Mucosa of descending colon (tissue), 3 donors: ENCODE data around the gene GALNTL6. TPM values are rescaled to one million over a fixed set of nuclear protein-coding genes. Genes with fewer than 3 reads are reported as not detected.

Experiments
- ATAC-seq: fragments of 200-7000 bp; cut with Tn5 transposase; one replicate; pipeline ENCODE4 v1.9.1; 2020; ENCODE audit warnings: mild to moderate bottlenecking, moderate library complexity
- DNase-seq, 3 donors: peaks; one replicate each; pipeline ENCODE4 v3.0.0-alpha.2; 2020
- H3K36me3 ChIP-seq: fragments of 200-600 bp; one replicate; pipeline ENCODE4 v1.8.0; 2021; ENCODE audit warnings: low read depth, mild to moderate bottlenecking
- H3K4me1 ChIP-seq: fragments of 200-600 bp; one replicate; pipeline ENCODE4 v1.8.0; 2021; ENCODE audit warnings: low read depth, mild to moderate bottlenecking
- H3K4me3 ChIP-seq: fragments of 200-600 bp; one replicate; pipeline ENCODE4 v1.8.0; 2021; ENCODE audit warnings: mild to moderate bottlenecking
- H3K9me3 ChIP-seq: fragments of 200-600 bp; one replicate; pipeline ENCODE4 v1.8.0; 2021; ENCODE audit warnings: mild to moderate bottlenecking
- CTCF ChIP-seq: fragments of 200-600 bp; IDR thresholded peaks from one replicate; pipeline ENCODE4 v1.8.0; 2022; ENCODE audit warnings: antibody characterized with exemption, mild to moderate bottlenecking
- intact Hi-C, 2 donors: fragments of 100-400 bp; cut with DNase I in 1 of 2; cut with micrococcal nuclease in 1 of 2; formaldehyde crosslinking; loops; one replicate each; pipeline versions ENCODE4 v1.11.0 to v1.11.1; 2022; cut with DNase I, micrococcal nuclease
- total RNA-seq, 3 donors: library from RNA; stranded (reverse); fragmentation: NEBNext Ultra II Directional in 2 of 3; extraction: Animal tissue kit (Norgen Biotek cat#: 25700) in 2 of 3; gene quantifications; one replicate each; pipeline versions ENCODE4 v1.2.1 to v1.2.4, GENCODE V29; 2021 to 2023
- donor health status: DM: no; HTN: no; CAD: no; lungs with moderate emphysema.
- donor health status: DM: no; HTN: no; CAD: no.
- donor health status: DM: no; HTN: yes; CAD: no.

Gene GALNTL6
- total RNA-seq, 3 donors from 2014 or later: 0.12 to 0.27 (median 0.19) TPM

- intact Hi-C loops: no loop called here
- no peaks in the 10 kb centered on the region for H3K9me3 ChIP-seq
- H3K36me3 ChIP-seq: no peaks in the 10 kb centered on the region
- no peak for TF ChIP-seq CTCF
- ATAC-seq (no peak), DNase-seq (peak in 1 of 3 donors; percentile 19)
- no peaks in the 10 kb centered on the region for H3K4me1 ChIP-seq
- H3K4me3 ChIP-seq: no peak overlapping the region
Observed at GRCh38 chr4:172675232-172675631, 862.0 kb downstream of the GALNTL6 start.

GRCh38 chr4:172680691-172681090 is 867.5 kb downstream of the GALNTL6 start:
- no peak for DNase-seq
- no peak for TF ChIP-seq CTCF
- ATAC-seq: no peak
- H3K4me3 ChIP-seq: no peak overlapping the region
- no peaks in the 10 kb centered on the region for H3K9me3 ChIP-seq
- intact Hi-C loops: no loop called here
- no peaks in the 10 kb centered on the region for H3K4me1 ChIP-seq
- H3K36me3 ChIP-seq: no peaks in the 10 kb centered on the region

GRCh38 chr4:172683021-172683420 is 869.8 kb downstream of the GALNTL6 start:
- DNase-seq (no peak), ATAC-seq (no peak)
- no peaks in the 10 kb centered on the region for H3K4me1 ChIP-seq
- no peaks in the 10 kb centered on the region for H3K36me3 ChIP-seq
- no peak overlapping the region for H3K4me3 ChIP-seq
- no peaks in the 10 kb centered on the region for H3K9me3 ChIP-seq
- TF ChIP-seq CTCF: no peak
- intact Hi-C loops: no loop called here

- Histone ChIP-seq H3K9me3 (no peaks in the 10 kb centered on the region), H3K36me3 (no peaks in the 10 kb centered on the region), H3K4me3 (no peak overlapping the region), H3K4me1 (no peaks in the 10 kb centered on the region)
- intact Hi-C loops: no loop called here
- no peak for DNase-seq
- no peak for ATAC-seq
- TF ChIP-seq CTCF: no peak
Observed at GRCh38 chr4:172686021-172686420, 872.8 kb downstream of the GALNTL6 start.

- intact Hi-C loops: no loop called here
- H3K9me3 ChIP-seq: peaks cover 7% of the 10 kb centered on the region
- ATAC-seq: peak; percentile 72
- H3K4me3 ChIP-seq: no peak overlapping the region
- TF ChIP-seq CTCF: no peak
- no peaks in the 10 kb centered on the region for H3K36me3 ChIP-seq
- H3K4me1 ChIP-seq: no peaks in the 10 kb centered on the region
- DNase-seq: peak in 1 of 3 donors; percentile 12
Observed at GRCh38 chr4:172688534-172688933, 875.3 kb downstream of the GALNTL6 start.

- Histone ChIP-seq H3K36me3 (no peaks in the 10 kb centered on the region), H3K4me3 (no peak overlapping the region), H3K9me3 (peaks cover 7% of the 10 kb centered on the region), H3K4me1 (no peaks in the 10 kb centered on the region)
- DNase-seq (no peak), ATAC-seq (no peak)
- no peak for TF ChIP-seq CTCF
- intact Hi-C loops: no loop called here
Observed at GRCh38 chr4:172691552-172691951, 878.3 kb downstream of the GALNTL6 start.
